DMS79 treated with DMSO at 0.1 percent for 48 hours (cell line): ENCODE results near the gene FARP2.
"Not testable (repeated sequence)": the region's sequence is repeated elsewhere in the genome, so short reads cannot be mapped to it uniquely, and the experiment has no call there.

ENCODE experiments used
- DNase-seq: peaks from one replicate; lab custom pipeline; 2025; lab: John Stamatoyannopoulos, UW

The FARP2 gene

DNA sequence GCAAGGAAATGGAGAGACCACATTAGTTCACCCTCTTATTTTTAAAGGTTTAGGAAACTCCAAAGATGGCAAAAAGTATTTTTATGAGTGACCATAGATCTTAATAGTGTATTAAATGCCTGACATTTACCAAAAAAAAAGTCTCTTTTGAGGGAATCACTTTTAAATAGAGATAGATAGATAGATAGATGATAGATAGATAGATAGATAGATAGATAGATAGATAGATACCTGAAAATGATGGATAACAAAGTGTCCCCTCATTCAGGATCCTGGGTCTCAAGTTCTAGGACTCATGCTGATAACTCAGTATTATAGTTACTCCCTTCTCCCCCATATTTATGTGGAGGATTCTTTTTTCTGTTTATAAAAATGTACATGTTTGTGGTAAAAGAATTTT is 52.8 kb downstream of the FARP2 start:
- no peak for DNase-seq

DNA sequence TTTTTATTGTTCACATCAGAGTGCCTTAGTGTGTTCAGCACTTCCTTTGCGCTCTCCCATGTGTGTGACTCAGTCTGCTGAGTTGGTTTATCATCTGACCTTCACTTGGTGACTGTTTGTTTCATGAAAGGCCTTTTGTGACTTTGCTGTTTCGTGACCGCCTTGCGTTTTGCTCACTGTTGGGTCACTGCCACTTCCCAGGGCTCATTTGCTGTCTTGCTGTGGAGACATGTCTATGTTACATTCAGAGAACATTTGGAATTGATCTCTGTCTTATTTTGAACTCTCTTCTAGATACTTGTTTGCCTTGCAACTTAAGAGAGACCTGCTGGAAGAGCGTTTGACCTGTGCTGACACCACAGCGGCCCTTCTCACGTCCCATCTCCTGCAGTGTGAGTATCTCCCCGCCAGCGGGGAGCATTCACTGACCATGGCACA is 54.7 kb downstream of the FARP2 start:
- no peak for DNase-seq

DNA sequence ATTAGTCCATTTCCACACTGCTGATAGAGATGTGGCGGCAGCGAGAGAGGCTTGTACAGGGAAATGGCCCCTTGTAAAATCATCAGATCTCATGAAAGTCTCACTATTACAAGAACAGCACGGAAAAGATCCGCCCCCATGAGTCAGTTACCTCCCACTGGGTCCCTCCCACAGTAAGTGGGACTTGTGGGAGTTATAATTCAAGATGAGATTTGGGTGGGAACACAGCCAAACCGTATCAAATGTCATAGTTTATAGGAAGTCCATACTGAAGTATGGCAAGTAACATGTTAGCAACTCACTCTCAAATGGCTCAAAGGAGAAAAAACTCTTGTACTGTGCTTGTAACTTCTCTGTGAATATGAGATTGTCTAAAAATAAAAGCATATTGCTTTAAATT is 56.1 kb downstream of the FARP2 start:
- DNase-seq, result peak; percentile 56

- not testable (repeated sequence) for DNase-seq
Observed at GRCh38 chr2:241413501-241413900, 57.4 kb downstream of the FARP2 start.

DNA sequence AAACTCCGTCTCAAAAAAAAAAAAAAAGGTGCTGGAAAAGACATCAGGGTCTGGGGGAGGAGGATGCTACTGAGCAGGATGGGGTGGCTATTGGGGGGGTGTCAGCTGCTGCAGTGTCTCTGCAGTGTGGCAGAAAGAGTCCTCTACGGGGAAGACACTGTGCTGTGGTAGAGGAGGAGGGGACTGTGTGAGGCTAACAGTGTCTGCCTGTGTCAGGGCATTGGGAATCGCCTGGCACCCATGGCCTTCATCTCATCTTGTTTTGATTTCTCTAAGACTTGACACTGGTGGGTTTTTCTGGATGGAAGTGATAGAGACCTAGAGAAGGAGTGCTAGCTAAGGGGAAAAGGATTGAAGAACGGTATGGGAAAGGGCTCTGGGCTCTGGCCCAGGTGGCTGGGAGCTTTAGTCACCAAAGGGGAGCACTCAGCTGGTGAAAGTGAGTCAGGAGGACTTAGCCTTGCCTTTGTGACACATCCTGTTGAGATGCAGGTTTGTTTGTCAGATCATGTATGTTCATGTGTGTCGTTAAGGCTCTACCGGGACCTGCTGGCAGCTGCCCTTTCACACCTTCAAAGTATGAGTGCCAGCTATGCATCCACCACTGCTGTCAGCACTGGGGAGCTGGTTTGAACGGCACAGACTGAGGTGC is 58.0 kb downstream of the FARP2 start:
- DNase-seq, result no peak

- DNase-seq, result no peak
Observed at GRCh38 chr2:241415196-241415595, 59.1 kb downstream of the FARP2 start.

GRCh38 chr2:241417626-241418025 is 61.5 kb downstream of the FARP2 start:
- DNase-seq, result peak; percentile 70

GRCh38 chr2:241421330-241421729 is 65.2 kb downstream of the FARP2 start:
- no peak for DNase-seq

GRCh38 chr2:241421942-241422341 is 65.9 kb downstream of the FARP2 start:
- DNase-seq, result not testable (repeated sequence)

GRCh38 chr2:241422350-241422749 is 66.3 kb downstream of the FARP2 start:
- DNase-seq, result no peak

DNA sequence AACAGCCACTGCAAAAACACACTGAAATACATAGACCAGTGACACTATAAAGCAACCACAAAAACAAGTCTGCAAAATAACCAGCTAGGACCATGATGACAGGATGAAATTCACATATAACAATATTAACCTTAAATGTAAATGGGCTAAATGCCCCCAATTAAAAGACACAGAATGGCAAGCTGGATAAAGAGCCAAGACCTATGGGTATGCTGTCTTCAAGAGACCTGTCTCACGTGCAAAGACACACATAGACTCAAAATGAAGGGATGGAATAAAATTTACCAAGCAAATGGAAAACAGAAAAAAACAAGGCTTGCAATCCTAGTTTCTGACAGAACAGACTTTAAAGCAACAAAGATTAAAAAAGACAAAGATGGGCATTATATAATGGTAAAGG is 67.4 kb downstream of the FARP2 start:
- DNase-seq, result not testable (repeated sequence)

- DNase-seq, result no peak
Observed at GRCh38 chr2:241425368-241425767, 69.3 kb downstream of the FARP2 start.

DNA sequence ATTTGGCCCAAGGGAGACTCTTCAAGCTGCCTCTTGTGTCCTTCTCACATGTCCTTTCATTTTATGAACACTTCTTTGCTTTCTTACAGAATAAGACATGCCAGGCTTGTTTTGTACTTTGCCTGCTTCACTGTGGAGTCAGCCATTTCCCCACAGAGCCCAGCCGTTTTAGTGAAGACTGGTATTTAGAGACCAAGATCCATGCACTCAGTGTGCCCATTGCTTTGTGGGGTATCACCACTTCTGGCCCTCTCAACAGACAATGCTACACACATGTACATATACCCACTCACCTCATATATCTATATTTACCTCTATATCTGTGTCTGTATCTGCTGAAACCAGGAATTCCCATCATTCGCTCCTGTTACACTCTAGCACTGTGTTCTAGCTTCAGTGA is 74.1 kb downstream of the FARP2 start:
- DNase-seq, result no peak

DNA sequence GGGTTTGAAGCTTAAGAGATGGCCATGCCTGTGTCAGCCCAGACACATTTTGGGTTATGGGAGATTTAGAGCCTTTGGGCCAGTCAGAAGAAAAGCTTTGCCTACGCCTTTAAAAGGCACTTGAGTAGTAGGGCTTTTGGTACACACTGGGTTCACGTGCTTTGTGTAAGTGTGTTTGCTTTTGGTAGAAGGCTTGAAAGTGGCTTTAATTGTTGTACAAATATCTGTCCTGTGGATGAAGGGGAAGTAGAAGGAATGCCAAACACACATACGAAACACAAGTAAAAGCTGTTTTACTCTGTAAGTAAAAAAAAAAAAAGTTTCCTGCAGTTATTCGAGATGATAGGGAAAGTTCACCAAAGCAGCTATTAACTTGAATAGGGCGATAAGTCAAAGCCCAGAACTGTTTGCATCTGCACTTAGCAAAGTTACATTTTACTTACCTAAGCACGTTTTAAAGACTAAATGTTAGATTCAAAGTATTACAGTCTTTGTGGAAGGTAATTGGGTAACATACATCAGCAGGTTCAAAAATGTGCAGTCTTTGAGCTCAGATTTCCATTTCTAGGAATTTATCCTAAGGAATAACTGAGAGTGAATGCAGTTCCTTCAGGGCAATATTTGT is 76.9 kb downstream of the FARP2 start:
- peak; percentile 4 for DNase-seq

GRCh38 chr2:241437179-241437578 is 81.1 kb downstream of the FARP2 start:
- DNase-seq, result no peak

GRCh38 chr2:241441492-241441891 is 85.4 kb downstream of the FARP2 start:
- no peak for DNase-seq

DNA sequence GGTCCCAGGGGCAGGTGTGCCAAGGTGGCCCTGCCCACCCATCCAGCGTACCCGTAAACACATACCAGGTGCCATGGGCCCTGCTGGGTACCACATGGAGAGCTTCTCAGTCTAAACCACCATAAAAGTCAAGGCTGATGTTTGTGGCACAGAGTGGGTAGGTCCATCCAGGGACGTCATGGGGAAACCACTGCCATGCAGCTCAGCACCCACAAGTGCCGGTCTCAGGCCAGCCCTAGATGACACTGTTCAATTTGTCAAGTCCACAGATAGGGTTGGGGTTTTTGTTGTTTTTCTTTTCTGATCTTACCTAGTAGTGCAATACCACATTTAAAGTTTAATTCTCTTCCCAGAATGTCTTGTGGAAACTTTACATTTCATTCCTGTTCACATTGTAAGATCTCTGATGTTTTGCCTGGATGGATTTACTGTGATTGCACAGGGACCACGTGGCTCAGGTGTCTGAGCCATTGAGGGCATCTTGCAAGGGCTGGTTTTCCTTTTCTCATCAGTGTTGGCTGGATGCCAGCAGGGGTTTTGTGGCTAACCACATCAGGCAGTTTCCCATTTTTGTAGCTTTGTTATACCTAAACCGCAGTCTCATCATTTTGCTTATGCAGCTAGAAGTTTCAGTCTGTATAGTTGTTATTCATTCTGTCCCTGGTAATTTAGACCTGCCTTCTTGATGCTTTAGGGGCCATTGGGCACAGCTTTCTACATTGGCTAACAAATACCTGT is 87.6 kb downstream of the FARP2 start:
- DNase-seq, result peak; percentile 92

- DNase-seq, result no peak
Observed at GRCh38 chr2:241445426-241445825, 89.3 kb downstream of the FARP2 start.

DNA sequence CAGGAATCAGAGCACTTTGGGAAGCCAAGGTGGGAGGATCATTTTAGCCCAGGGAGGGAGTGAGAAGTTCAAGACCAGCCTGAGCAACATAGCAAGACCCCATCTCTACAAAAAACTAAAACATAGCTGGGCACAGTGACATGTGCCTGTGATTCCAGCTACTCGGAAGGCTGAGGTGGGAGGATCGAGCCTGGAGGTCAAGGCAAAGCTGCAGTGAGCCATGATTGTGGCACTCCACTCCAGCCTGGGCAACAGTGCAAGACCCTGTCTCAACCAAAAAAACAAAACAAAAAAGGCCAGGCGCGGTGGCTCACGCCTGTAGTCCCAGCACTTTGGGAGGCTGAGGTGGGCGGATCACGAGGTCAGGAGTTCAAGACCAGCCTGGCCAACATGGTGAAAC is 94.0 kb downstream of the FARP2 start:
- not testable (repeated sequence) for DNase-seq

DNA sequence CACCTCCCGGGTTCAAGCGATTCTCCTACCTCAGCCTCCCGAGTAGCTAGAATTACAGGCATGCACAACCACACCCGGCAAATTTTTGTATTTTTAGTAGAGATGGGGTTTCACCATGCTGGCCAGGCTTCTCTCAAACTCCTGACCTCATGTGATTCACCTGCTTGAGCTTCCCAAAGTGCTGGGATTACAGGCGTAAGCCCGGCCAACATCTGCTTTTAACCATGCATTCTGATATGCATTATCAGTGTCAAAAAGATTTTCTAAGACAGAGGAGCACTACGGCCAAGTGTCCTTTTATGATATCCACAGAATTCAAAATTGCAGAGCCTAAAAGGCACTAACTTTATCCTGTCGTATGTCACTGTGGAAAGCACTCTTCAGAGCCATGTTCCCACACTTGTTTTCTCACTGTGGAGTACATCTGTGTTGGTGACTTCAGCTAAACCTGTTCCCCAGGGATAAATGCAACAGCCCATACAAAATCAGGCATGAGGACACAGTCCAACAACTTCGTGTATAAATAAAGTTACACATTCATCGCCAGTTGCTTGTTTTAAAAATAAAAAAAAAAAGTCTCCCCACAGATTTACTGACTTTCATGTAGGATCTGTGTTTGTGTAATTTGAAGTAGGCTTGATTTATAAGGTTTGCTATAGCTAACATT is 95.9 kb downstream of the FARP2 start:
- DNase-seq, result no peak

- not testable (repeated sequence) for DNase-seq
Observed at GRCh38 chr2:241453919-241454318, 97.8 kb downstream of the FARP2 start.

DNA sequence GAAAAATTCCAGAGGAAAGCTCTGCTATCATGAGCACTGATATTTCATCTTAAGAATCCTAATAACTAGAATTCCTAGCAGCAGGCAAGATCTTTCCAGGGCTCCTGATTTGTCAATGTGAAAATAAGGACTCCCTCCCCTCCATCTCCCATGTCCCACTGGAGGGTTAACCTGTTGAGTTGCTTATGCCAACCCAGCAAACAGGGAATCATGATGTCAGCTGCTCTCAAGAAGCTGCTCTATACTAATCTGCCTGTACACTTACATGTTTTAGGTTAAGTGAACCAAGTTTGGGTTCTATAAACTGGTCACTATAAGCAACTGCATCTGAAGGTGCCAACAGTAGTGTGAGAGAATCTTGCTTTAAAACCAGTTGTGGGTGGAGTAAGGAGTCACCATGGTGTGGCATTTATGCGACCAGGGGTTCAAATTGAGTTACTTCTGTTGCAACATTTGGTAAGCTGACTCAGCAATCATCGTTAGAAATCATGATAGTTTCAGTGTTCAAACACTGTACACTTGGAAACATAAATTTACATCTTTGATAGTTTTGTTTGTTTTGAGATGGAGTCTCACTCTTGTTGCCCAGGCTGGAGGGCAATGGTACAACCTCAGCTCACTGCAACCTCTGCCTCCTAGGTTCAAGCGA is 98.9 kb downstream of the FARP2 start:
- no peak for DNase-seq
